Natural killer cell (primary cell): ENCODE data around the gene CNDP2. TPM values are rescaled to one million over a fixed set of nuclear protein-coding genes. Genes with fewer than 3 reads are reported as not detected.

Experiments used
- ATAC-seq, 3 donors: fragments of 150-1000 bp in 2 of 3; fragments of 200-7000 bp in 1 of 3; cut with Tn5 transposase; 1 replicate in 1 of 3; 2 replicates in 2 of 3; pipeline ENCODE4 v1.10.0; 2021; ENCODE audit warnings: mild to moderate bottlenecking in 2 of 3, moderate library complexity in 2 of 3
- DNase-seq, 2 donors: peaks; one replicate each; pipeline versions ENCODE4 v3.0.0 to v3.0.0-alpha.2; 2013 to 2021; ENCODE audit warnings: mixed read lengths in 1 of 2
- H3K27ac ChIP-seq: one replicate; pipeline ENCODE4 v1.5.1; 2013; ENCODE audit warnings: mild to moderate bottlenecking, low read length
- H3K27me3 ChIP-seq: one replicate; pipeline ENCODE4 v1.6.1; 2013; ENCODE audit warnings: low read length; ENCODE audit not compliant: control insufficient read depth, insufficient read depth
- H3K36me3 ChIP-seq: one replicate; pipeline ENCODE4 v1.6.1; 2013; ENCODE audit warnings: low read length; ENCODE audit not compliant: control insufficient read depth, insufficient read depth
- H3K4me1 ChIP-seq: one replicate; pipeline ENCODE4 v1.6.1; 2013; ENCODE audit warnings: low read length; ENCODE audit not compliant: control insufficient read depth, insufficient read depth
- H3K4me3 ChIP-seq: one replicate; pipeline ENCODE4 v1.5.1; 2013; ENCODE audit warnings: low read length
- H3K9me3 ChIP-seq: one replicate; pipeline ENCODE4 v1.6.1; 2013; ENCODE audit warnings: low read length; ENCODE audit not compliant: control insufficient read depth, insufficient read depth
- H3K27ac Mint-ChIP-seq, 2 donors: one replicate each; pipeline ENCODE4 v1.8.0; 2022; ENCODE audit warnings: mild to moderate bottlenecking in 2 of 2, mixed read lengths in 2 of 2, moderate library complexity in 1 of 2
- H3K27me3 Mint-ChIP-seq, 2 donors: one replicate each; pipeline ENCODE4 v1.8.0; 2022; ENCODE audit warnings: low read depth in 2 of 2, mixed read lengths in 2 of 2
- H3K36me3 Mint-ChIP-seq: one replicate; pipeline ENCODE4 v1.8.0; 2022; ENCODE audit warnings: mixed read lengths
- H3K4me1 Mint-ChIP-seq, 2 donors: one replicate each; pipeline ENCODE4 v1.8.0; 2022; ENCODE audit warnings: mixed read lengths in 2 of 2
- H3K4me3 Mint-ChIP-seq: one replicate; pipeline ENCODE4 v1.8.0; 2022; ENCODE audit warnings: mild to moderate bottlenecking, moderate library complexity, mixed read lengths
- H3K9me3 Mint-ChIP-seq, 2 donors: one replicate each; pipeline ENCODE4 v1.8.0; 2022; ENCODE audit warnings: mixed read lengths in 2 of 2
- CTCF ChIP-seq: fragments of 200-600 bp; IDR thresholded peaks from one replicate; pipeline ENCODE4 v1.8.0; 2022; ENCODE audit warnings: antibody characterized with exemption
- WGBS: methylation state at CpG from one replicate; pipeline ENCODE4 v1.1.7; 2013; ENCODE audit warnings: missing lambda C conversion rate; ENCODE audit not compliant: insufficient coverage; 5-methylcytosine and 5-hydroxymethylcytosine counted together
- intact Hi-C: fragments of 100-400 bp; cut with micrococcal nuclease; formaldehyde crosslinking; loops from one replicate; pipeline ENCODE4 v1.14.2; 2022
- total RNA-seq, 4 donors: library from RNA; stranded (reverse); fragments of 120-200 nt in 1 of 4; gene quantifications; one replicate each; pipeline versions ENCODE4 v1.2.3 to v1.2.4, GENCODE V29; 2013 to 2022

CNDP2 gene
- total RNA-seq, 3 donors from 2014 or later (not counting 1 experiment from before 2014, with no cell fraction given), result 147 to 167 (median 153) TPM

DNA sequence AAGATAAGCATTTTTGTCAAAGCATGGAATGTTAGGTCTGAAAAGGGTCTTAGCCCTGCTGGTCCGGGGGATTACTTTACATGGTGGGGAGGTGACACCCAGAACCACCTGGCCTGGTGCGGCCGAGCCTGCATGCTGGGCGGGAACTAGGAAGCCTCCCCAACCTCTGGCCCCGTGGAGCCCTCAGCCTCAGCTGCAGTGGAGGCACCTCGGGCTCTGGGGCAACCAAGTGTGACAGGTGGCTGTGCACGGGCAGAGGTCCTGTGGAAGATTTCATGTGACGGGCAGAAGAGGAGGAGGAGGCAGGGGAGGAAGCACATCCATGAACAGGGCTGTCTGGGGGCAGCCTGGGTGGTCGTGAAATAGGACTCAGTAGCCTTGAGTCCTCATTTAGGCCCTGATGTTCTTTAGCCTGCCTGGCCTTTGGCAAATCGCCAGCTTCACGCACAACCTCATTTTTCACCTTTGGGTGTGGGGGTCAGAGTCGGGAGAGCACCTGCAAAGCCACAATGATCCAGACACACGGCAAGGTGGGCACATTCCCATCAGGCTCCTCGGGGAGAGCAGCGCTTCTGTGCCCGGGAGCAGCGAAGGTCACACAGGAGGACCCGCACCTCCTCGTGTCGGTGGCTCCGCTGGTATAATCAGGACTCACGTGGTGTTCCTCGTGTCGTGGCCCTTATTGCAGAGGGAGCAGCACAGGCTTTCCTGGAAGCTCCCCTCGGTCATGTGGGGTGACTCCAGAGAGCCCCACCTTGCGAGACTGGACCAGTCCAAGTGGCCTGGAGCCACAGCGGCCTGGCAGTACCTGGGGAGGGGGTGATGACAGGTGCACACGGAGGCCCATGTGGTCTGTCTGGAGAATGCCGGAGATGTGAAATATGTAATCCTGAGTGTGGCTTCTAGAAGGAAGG is 13.9 kb downstream of the CNDP2 start:
- ATAC-seq, result no peak
- Mint-ChIP-seq H3K4me1 (peaks cover 11 to 38% of the 10 kb centered on the region in 2 donors), H3K27me3 (no peaks in the 10 kb centered on the region), H3K4me3 (no peak overlapping the region), H3K9me3 (no peaks in the 10 kb centered on the region), H3K36me3 (peaks cover 6% of the 10 kb centered on the region), H3K27ac (no peak overlapping the region)
- no peak overlapping the region for H3K4me3 ChIP-seq
- no peak for DNase-seq
- intact Hi-C loops, result no loop called here
- H3K27me3 ChIP-seq, result no peaks in the 10 kb centered on the region
- H3K27ac ChIP-seq, result no peak overlapping the region
- no peaks in the 10 kb centered on the region for H3K4me1 ChIP-seq
- no peaks in the 10 kb centered on the region for H3K9me3 ChIP-seq
- H3K36me3 ChIP-seq, result peaks cover 85% of the 10 kb centered on the region
- 93% methylated on average over 29 of the region's 29 CpGs for WGBS
- no peak for TF ChIP-seq CTCF

GRCh38 chr18:74510770-74511095 is 14.6 kb downstream of the CNDP2 start:
- Mint-ChIP-seq H3K36me3 (peaks cover 6% of the 10 kb centered on the region), H3K27ac (no peak overlapping the region), H3K27me3 (no peaks in the 10 kb centered on the region), H3K9me3 (no peaks in the 10 kb centered on the region), H3K4me3 (no peak overlapping the region), H3K4me1 (peaks cover 11 to 38% of the 10 kb centered on the region in 2 donors)
- Histone ChIP-seq H3K4me1 (no peaks in the 10 kb centered on the region), H3K9me3 (no peaks in the 10 kb centered on the region), H3K27me3 (no peaks in the 10 kb centered on the region), H3K27ac (no peak overlapping the region), H3K4me3 (no peak overlapping the region), H3K36me3 (peaks cover 89% of the 10 kb centered on the region)
- intact Hi-C loops, result no loop called here
- ATAC-seq, result no peak
- 98% methylated on average over 12 of the region's 12 CpGs for WGBS
- DNase-seq, result no peak
- no peak for TF ChIP-seq CTCF

DNA sequence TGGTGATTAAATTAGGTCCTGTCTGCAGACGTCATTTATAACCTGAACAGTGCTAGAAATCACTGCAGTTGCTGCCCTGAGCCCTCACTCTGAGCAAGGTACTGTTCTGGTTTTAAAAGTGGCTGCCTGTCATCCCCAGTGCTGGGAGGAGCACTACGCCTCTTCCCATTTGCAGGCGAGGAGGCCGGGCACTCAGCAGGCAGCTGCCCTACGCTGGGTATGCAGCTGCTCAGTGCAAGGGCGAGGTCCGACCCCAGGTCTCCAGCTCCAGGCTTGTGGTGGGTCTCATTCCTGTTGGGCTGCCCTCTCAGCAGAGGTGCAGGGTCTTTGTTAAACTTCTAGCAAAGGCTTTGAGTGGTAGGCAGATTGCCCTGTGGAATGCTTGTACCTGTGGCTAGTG is 15.7 kb downstream of the CNDP2 start:
- no peak for ATAC-seq
- intact Hi-C loops, result no loop called here
- 95% methylated on average over 7 of the region's 7 CpGs for WGBS
- Histone ChIP-seq H3K9me3 (no peaks in the 10 kb centered on the region), H3K4me1 (no peaks in the 10 kb centered on the region), H3K36me3 (peaks cover 91% of the 10 kb centered on the region), H3K4me3 (no peak overlapping the region), H3K27ac (no peak overlapping the region), H3K27me3 (no peaks in the 10 kb centered on the region)
- Mint-ChIP-seq H3K4me1 (peaks cover 7 to 33% of the 10 kb centered on the region in 2 donors), H3K27ac (no peak overlapping the region), H3K36me3 (peaks cover 2% of the 10 kb centered on the region), H3K27me3 (no peaks in the 10 kb centered on the region), H3K4me3 (no peak overlapping the region), H3K9me3 (no peaks in the 10 kb centered on the region)
- no peak for TF ChIP-seq CTCF
- DNase-seq, result no peak
